Activated CD4-positive, alpha-beta T cell treated with anti-CD3 and anti-CD28 coated beads for 36 hours (primary cell): Measurements from ENCODE around the gene FAN1. TPM values are rescaled to one million over a fixed set of nuclear protein-coding genes. Genes with fewer than 3 reads are reported as not detected.

Experiments used
- ATAC-seq: fragments of 200-7000 bp; cut with Tn5 transposase; one replicate; pipeline ENCODE4 v1.10.0; 2021; ENCODE audit warnings: mild to moderate bottlenecking, moderate library complexity
- CTCF ChIA-PET: fragments of 350-600 bp; sonication (Branson Sonifier 250); formaldehyde crosslinking; loops from one replicate; lab custom pipeline; 2021; ENCODE audit warnings: antibody characterized with exemption; lab: Charles Lee
- POLR2A ChIA-PET: fragments of 350-600 bp; sonication (Branson Sonifier 250); formaldehyde crosslinking; loops from one replicate; lab custom pipeline; 2021; ENCODE audit warnings: antibody characterized with exemption, inconsistent platforms; lab: Charles Lee
- DNase-seq: peaks from one replicate; pipeline ENCODE4 v3.0.0-alpha.2; 2020
- H3K27ac Mint-ChIP-seq: one replicate; pipeline ENCODE4 v1.8.0; 2021; ENCODE audit warnings: mixed read lengths
- H3K27me3 Mint-ChIP-seq: one replicate; pipeline ENCODE4 v1.8.0; 2021; ENCODE audit warnings: mixed read lengths
- H3K36me3 Mint-ChIP-seq: one replicate; pipeline ENCODE4 v1.8.0; 2021; ENCODE audit warnings: low read depth, mixed read lengths
- H3K4me1 Mint-ChIP-seq: one replicate; pipeline ENCODE4 v1.8.0; 2021; ENCODE audit warnings: mixed read lengths
- H3K4me3 Mint-ChIP-seq: one replicate; pipeline ENCODE4 v1.8.0; 2021; ENCODE audit warnings: mild to moderate bottlenecking, moderate library complexity, mixed read lengths
- H3K9me3 Mint-ChIP-seq: one replicate; pipeline ENCODE4 v1.8.0; 2021; ENCODE audit warnings: low read depth, mixed read lengths
- intact Hi-C, 2 experiments: fragments of 100-400 bp; cut with DNase I in 1 of 2; cut with micrococcal nuclease in 1 of 2; formaldehyde crosslinking; loops; one replicate each; pipeline versions ENCODE4 v1.14.2 to v1.15.1; 2022 to 2024; cut with DNase I, micrococcal nuclease
- total RNA-seq, 2 experiments: library from RNA; stranded (reverse); gene quantifications; one replicate each; pipeline ENCODE4 v1.2.3, GENCODE V29; 2021

Gene FAN1
- total RNA-seq, 2 experiments from 2014 or later = 11.6 to 15.4 TPM

DNA sequence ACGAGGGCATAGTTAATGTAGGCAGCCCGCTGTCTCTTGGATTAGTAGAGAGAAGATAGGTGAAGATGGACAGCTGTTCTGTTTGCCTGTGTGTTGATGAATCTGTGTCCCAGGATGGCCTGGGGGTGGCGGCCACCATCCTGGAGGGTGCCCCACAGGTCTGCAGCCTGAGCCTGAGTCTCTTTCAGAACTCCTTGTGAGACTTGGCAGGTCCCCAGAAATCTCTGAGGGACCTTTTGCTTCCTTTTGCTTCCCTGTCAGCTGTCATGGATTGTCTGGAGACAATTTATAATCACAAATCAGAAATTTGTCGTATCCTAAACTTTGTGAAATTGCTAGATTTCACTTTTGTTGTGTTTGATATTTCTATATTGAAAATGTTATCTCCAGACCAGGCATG, 17.4 kb downstream of the FAN1 start:
- Mint-ChIP-seq H3K4me1 (no peaks in the 10 kb centered on the region), H3K36me3 (peaks cover 26% of the 10 kb centered on the region)
- CTCF ChIA-PET = no interaction called here

GRCh38 chr15:30921781-30922479, 18.2 kb downstream of the FAN1 start:
- Mint-ChIP-seq H3K4me1 (no peaks in the 10 kb centered on the region), H3K9me3 (no peaks in the 10 kb centered on the region), H3K4me3 (no peak overlapping the region), H3K27ac (no peak overlapping the region), H3K36me3 (peaks cover 27% of the 10 kb centered on the region), H3K27me3 (no peaks in the 10 kb centered on the region)
- POLR2A ChIA-PET = no interaction called here
- DNase-seq (no peak), ATAC-seq (no peak)
- CTCF ChIA-PET = no interaction called here
- intact Hi-C loops = loop anchor here in 1 of 2 experiments (10.0 kb wide), 1 partner anchor 203 kb away; no protein-coding TSS in a partner anchor

More for the DNA sequence above, 17.4 kb downstream of the FAN1 start:
- intact Hi-C loops = loop anchor here in 1 of 2 experiments (10.0 kb wide), 1 partner anchor 204 kb away; no protein-coding TSS in a partner anchor
- Mint-ChIP-seq H3K9me3 (no peaks in the 10 kb centered on the region), H3K4me3 (no peak overlapping the region), H3K27ac (no peak overlapping the region), H3K27me3 (no peaks in the 10 kb centered on the region)
- DNase-seq (no peak), ATAC-seq (no peak)
- POLR2A ChIA-PET = no interaction called here

GRCh38 chr15:30922480-30923311, 19.0 kb downstream of the FAN1 start:
- Mint-ChIP-seq H3K9me3 (no peaks in the 10 kb centered on the region), H3K36me3 (peaks cover 27% of the 10 kb centered on the region), H3K4me1 (no peaks in the 10 kb centered on the region), H3K27ac (no peak overlapping the region), H3K4me3 (no peak overlapping the region), H3K27me3 (no peaks in the 10 kb centered on the region)
- CTCF ChIA-PET = no interaction called here
- intact Hi-C loops = loop anchor here in 1 of 2 experiments (10.0 kb wide), 1 partner anchor 202 kb away; no protein-coding TSS in a partner anchor
- POLR2A ChIA-PET = no interaction called here
- ATAC-seq (no peak), DNase-seq (no peak)

GRCh38 chr15:30923429-30923828, 19.7 kb downstream of the FAN1 start:
- H3K27ac Mint-ChIP-seq = no peak overlapping the region
- H3K36me3 Mint-ChIP-seq = peaks cover 26% of the 10 kb centered on the region
- no peaks in the 10 kb centered on the region for H3K9me3 Mint-ChIP-seq
- H3K27me3 Mint-ChIP-seq = no peaks in the 10 kb centered on the region
- POLR2A ChIA-PET = interaction anchor here (0.6 kb wide), 1 partner anchor 23 kb away, joined by 3 read pairs; no protein-coding TSS in a partner anchor
- H3K4me3 Mint-ChIP-seq = no peak overlapping the region
- intact Hi-C loops = loop anchor here in 1 of 2 experiments (10.0 kb wide), 1 partner anchor 201 kb away; no protein-coding TSS in a partner anchor
- no peaks in the 10 kb centered on the region for H3K4me1 Mint-ChIP-seq
- DNase-seq = no peak
- no peak for ATAC-seq
- CTCF ChIA-PET = no interaction called here

- no peak for ATAC-seq
- Mint-ChIP-seq H3K9me3 (no peaks in the 10 kb centered on the region), H3K36me3 (peaks cover 29% of the 10 kb centered on the region), H3K4me3 (no peak overlapping the region), H3K27ac (no peak overlapping the region), H3K4me1 (no peaks in the 10 kb centered on the region), H3K27me3 (no peaks in the 10 kb centered on the region)
- intact Hi-C loops = loop anchor here in 1 of 2 experiments (10.0 kb wide), 1 partner anchor 200 kb away; no protein-coding TSS in a partner anchor
- CTCF ChIA-PET = no interaction called here
- no peak for DNase-seq
- POLR2A ChIA-PET = no interaction called here
Observed at GRCh38 chr15:30924353-30924752, 20.6 kb downstream of the FAN1 start.

- Mint-ChIP-seq H3K9me3 (no peaks in the 10 kb centered on the region), H3K4me3 (no peak overlapping the region), H3K27me3 (no peaks in the 10 kb centered on the region), H3K36me3 (peaks cover 34% of the 10 kb centered on the region), H3K4me1 (no peaks in the 10 kb centered on the region), H3K27ac (no peak overlapping the region)
- intact Hi-C loops = loop anchor here in 1 of 2 experiments (10.0 kb wide), 1 partner anchor 199 kb away; no protein-coding TSS in a partner anchor
- no peak for ATAC-seq
- POLR2A ChIA-PET = no interaction called here
- DNase-seq = no peak
- CTCF ChIA-PET = no interaction called here
Observed at GRCh38 chr15:30925686-30926085, 22.0 kb downstream of the FAN1 start.

GRCh38 chr15:30926161-30926560, 22.4 kb downstream of the FAN1 start:
- CTCF ChIA-PET = no interaction called here
- no peaks in the 10 kb centered on the region for H3K4me1 Mint-ChIP-seq
- H3K9me3 Mint-ChIP-seq = no peaks in the 10 kb centered on the region
- H3K27me3 Mint-ChIP-seq = no peaks in the 10 kb centered on the region
- ATAC-seq (no peak), DNase-seq (no peak)
- no peak overlapping the region for H3K4me3 Mint-ChIP-seq
- intact Hi-C loops = loop anchor here in 1 of 2 experiments (10.0 kb wide), 1 partner anchor 199 kb away; no protein-coding TSS in a partner anchor
- POLR2A ChIA-PET = no interaction called here
- H3K36me3 Mint-ChIP-seq = peaks cover 39% of the 10 kb centered on the region
- H3K27ac Mint-ChIP-seq = no peak overlapping the region

- no peaks in the 10 kb centered on the region for H3K9me3 Mint-ChIP-seq
- DNase-seq = no peak
- POLR2A ChIA-PET = no interaction called here
- no peak overlapping the region for H3K4me3 Mint-ChIP-seq
- H3K27ac Mint-ChIP-seq = no peak overlapping the region
- peaks cover under 1% of the 10 kb centered on the region for H3K4me1 Mint-ChIP-seq
- CTCF ChIA-PET = no interaction called here
- intact Hi-C loops = loop anchor here in 1 of 2 experiments (10.0 kb wide), 1 partner anchor 198 kb away; no protein-coding TSS in a partner anchor
- ATAC-seq = no peak
- H3K36me3 Mint-ChIP-seq = peaks cover 40% of the 10 kb centered on the region
- no peaks in the 10 kb centered on the region for H3K27me3 Mint-ChIP-seq
Observed at GRCh38 chr15:30927148-30927761, 23.5 kb downstream of the FAN1 start.

DNA sequence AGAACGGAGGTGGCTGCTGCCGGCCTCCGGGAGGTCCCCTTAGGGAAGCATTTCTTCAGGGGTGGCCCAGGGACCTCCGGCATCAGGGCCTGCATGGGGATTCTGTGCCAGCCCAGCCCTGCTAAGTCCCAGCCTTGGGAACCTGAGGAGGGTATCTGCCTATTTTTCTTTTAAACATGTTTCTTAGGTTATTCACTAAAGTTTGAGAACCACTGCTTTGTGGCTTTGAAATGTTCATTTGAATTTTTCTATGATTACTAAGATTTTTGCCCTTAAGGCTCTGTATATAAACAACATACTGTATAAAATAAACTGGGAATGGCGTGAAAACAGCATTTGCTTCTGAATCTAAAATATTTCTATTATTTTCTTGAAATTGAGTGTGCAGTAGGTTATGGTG, 24.4 kb downstream of the FAN1 start:
- Mint-ChIP-seq H3K9me3 (no peaks in the 10 kb centered on the region), H3K4me1 (peaks cover 5% of the 10 kb centered on the region), H3K4me3 (no peak overlapping the region), H3K27ac (no peak overlapping the region), H3K27me3 (no peaks in the 10 kb centered on the region), H3K36me3 (peaks cover 44% of the 10 kb centered on the region)
- DNase-seq (no peak), ATAC-seq (no peak)
- ChIA-PET CTCF (no interaction called here), POLR2A (no interaction called here)
- intact Hi-C loops = loop anchor here in 1 of 2 experiments (10.0 kb wide), 1 partner anchor 197 kb away; no protein-coding TSS in a partner anchor

GRCh38 chr15:30929064-30929669, 25.5 kb downstream of the FAN1 start:
- peaks cover 12% of the 10 kb centered on the region for H3K4me1 Mint-ChIP-seq
- no peak overlapping the region for H3K27ac Mint-ChIP-seq
- no peak for ATAC-seq
- peaks cover 44% of the 10 kb centered on the region for H3K36me3 Mint-ChIP-seq
- intact Hi-C loops = loop anchor here in 1 of 2 experiments (10.0 kb wide), 1 partner anchor 196 kb away; no protein-coding TSS in a partner anchor
- no peaks in the 10 kb centered on the region for H3K9me3 Mint-ChIP-seq
- ChIA-PET POLR2A (no interaction called here), CTCF (interaction anchor here (0.6 to 1.0 kb wide), 2 partner anchors 13 to 915 kb away, joined by 3 read pairs; no protein-coding TSS in a partner anchor)
- H3K27me3 Mint-ChIP-seq = no peaks in the 10 kb centered on the region
- no peak for DNase-seq
- H3K4me3 Mint-ChIP-seq = no peak overlapping the region
